Vagina (tissue), 2 donors: Measurements from ENCODE around the gene CRACDL. TPM values are rescaled to one million over a fixed set of nuclear protein-coding genes. Genes with fewer than 3 reads are reported as not detected.

ENCODE experiments used
- DNase-seq, 2 donors: peaks; one replicate each; pipeline ENCODE4 v3.0.0-alpha.2; 2017; ENCODE audit errors: extremely low spot score in 2 of 2
- H3K27ac ChIP-seq: fragments of 200-600 bp; sonication (generic); one replicate; pipeline ENCODE4 v1.5.1; 2019
- H3K27me3 ChIP-seq: fragments of 200-600 bp; sonication (generic); one replicate; pipeline ENCODE4 v1.5.1; 2019
- H3K36me3 ChIP-seq, 2 donors: fragments of 200-600 bp; sonication (generic); one replicate each; pipeline ENCODE4 v1.5.1; 2017 to 2019
- H3K4me1 ChIP-seq: fragments of 200-600 bp; sonication (generic); one replicate; pipeline ENCODE4 v1.5.1; 2019
- H3K4me3 ChIP-seq, 2 donors: fragments of 200-600 bp; sonication (generic); 1 replicate in 1 of 2; 2 replicates in 1 of 2; pipeline ENCODE4 v1.5.1; 2016 to 2019
- H3K9me3 ChIP-seq: fragments of 200-600 bp; sonication (generic); one replicate; pipeline ENCODE4 v1.5.1; 2019
- POLR2A ChIP-seq, 2 donors: fragments of 450-650 bp; IDR thresholded peaks; one replicate each; pipeline ENCODE4 v1.6.1; 2017; ENCODE audit warnings: antibody characterized with exemption in 2 of 2, mild to moderate bottlenecking in 2 of 2, moderate library complexity in 2 of 2
- POLR2AphosphoS5 ChIP-seq, 2 donors: sonication (generic); formaldehyde crosslinking; IDR thresholded peaks; one replicate each; pipeline ENCODE4 v1.9.0; 2017; ENCODE audit warnings: antibody characterized with exemption in 2 of 2, mild to moderate bottlenecking in 2 of 2, low read depth in 1 of 2; ENCODE audit not compliant: insufficient read depth in 1 of 2
- intact Hi-C: fragments of 100-400 bp; cut with DNase I; formaldehyde crosslinking; loops from one replicate; pipeline ENCODE4 v1.15.1; 2023
- total RNA-seq: library from RNA; depleted of rRNA; stranded (reverse); fragments of >200 nt; gene quantifications from one replicate; pipeline ENCODE4 v1.2.3, GENCODE V29; 2016
- TF ChIP-seq, protein P1 (sequence below), 3 experiments: fragments of 450-650 bp in 2 of 3; fragments of 200-600 bp in 1 of 3; sonication (generic) in 1 of 3; IDR thresholded peaks; one replicate each; pipeline ENCODE4 v1.5.1; 2017 to 2019; ENCODE audit warnings: antibody characterized with exemption in 3 of 3, mild to moderate bottlenecking in 2 of 3, moderate library complexity in 2 of 3

CRACDL gene
- total RNA-seq, 1 donor from 2014 or later: 6.4 TPM

DNA sequence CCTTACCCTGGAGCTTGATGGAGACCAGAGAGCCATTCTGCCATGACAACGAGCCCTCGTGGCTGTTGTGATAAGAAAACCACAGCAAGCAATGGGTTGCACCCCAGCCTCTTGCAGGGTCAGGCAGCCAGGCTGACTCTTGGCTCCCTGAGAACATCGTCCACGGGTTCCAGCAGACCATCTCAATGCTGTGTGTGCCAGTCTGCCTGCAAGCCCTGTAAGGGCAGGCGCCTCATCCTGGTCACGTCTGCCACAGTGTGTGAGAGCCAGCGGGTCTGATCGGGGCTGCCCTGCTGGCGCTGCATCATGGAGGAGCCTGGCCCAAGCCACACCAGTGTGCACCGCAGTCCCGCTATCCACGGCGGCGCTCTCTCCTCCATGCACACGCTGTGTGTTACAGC is 134.1 kb downstream of the CRACDL start:
- intact Hi-C loops: no loop called here
- TF ChIP-seq POLR2AphosphoS5 (IDR thresholded peaks at IDR 0.05; ENCODE audit: insufficient read depth in 1 of 2, low read depth in 1 of 2) (no peak), POLR2A (IDR thresholded peaks at IDR 0.05) (no peak)
- TF ChIP-seq, protein P1, sequence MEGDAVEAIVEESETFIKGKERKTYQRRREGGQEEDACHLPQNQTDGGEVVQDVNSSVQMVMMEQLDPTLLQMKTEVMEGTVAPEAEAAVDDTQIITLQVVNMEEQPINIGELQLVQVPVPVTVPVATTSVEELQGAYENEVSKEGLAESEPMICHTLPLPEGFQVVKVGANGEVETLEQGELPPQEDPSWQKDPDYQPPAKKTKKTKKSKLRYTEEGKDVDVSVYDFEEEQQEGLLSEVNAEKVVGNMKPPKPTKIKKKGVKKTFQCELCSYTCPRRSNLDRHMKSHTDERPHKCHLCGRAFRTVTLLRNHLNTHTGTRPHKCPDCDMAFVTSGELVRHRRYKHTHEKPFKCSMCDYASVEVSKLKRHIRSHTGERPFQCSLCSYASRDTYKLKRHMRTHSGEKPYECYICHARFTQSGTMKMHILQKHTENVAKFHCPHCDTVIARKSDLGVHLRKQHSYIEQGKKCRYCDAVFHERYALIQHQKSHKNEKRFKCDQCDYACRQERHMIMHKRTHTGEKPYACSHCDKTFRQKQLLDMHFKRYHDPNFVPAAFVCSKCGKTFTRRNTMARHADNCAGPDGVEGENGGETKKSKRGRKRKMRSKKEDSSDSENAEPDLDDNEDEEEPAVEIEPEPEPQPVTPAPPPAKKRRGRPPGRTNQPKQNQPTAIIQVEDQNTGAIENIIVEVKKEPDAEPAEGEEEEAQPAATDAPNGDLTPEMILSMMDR (IDR thresholded peaks at IDR 0.05): no peak
- no peaks in the 10 kb centered on the region for H3K27me3 ChIP-seq
- H3K27ac ChIP-seq: no peak overlapping the region
- DNase-seq: peak in 1 of 2 donors; percentile 78
- H3K36me3 ChIP-seq: no peaks in the 10 kb centered on the region
- no peak overlapping the region for H3K4me3 ChIP-seq
- no peaks in the 10 kb centered on the region for H3K4me1 ChIP-seq
- no peaks in the 10 kb centered on the region for H3K9me3 ChIP-seq

DNA sequence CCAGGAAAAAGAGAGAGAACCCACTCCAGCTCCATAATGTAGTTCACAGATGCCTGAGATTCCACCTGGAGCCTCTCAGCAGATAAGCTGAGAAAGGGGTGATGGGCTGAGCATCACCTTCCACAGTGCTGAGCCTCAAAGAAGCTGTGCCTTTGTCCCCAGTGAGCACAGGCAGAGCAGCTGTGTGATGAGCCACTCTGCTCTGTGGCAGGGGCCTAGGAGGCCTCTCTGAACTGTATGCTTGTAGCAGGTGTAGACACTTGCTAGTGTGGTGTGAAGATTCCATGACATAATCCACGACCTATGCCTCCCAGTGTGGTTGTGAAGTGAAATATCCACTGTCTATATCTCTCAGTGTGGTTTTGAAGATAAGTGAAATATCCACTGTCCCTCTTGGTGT is 134.7 kb downstream of the CRACDL start:
- Histone ChIP-seq H3K4me1 (no peaks in the 10 kb centered on the region), H3K9me3 (no peaks in the 10 kb centered on the region), H3K27me3 (no peaks in the 10 kb centered on the region), H3K4me3 (no peak overlapping the region), H3K36me3 (no peaks in the 10 kb centered on the region), H3K27ac (no peak overlapping the region)
- intact Hi-C loops: no loop called here
- TF ChIP-seq, protein P1 (IDR thresholded peaks at IDR 0.05): no peak
- TF ChIP-seq POLR2A (IDR thresholded peaks at IDR 0.05) (no peak), POLR2AphosphoS5 (IDR thresholded peaks at IDR 0.05; ENCODE audit: insufficient read depth in 1 of 2, low read depth in 1 of 2) (no peak)
- peak; percentile 49 to 89 for DNase-seq

DNA sequence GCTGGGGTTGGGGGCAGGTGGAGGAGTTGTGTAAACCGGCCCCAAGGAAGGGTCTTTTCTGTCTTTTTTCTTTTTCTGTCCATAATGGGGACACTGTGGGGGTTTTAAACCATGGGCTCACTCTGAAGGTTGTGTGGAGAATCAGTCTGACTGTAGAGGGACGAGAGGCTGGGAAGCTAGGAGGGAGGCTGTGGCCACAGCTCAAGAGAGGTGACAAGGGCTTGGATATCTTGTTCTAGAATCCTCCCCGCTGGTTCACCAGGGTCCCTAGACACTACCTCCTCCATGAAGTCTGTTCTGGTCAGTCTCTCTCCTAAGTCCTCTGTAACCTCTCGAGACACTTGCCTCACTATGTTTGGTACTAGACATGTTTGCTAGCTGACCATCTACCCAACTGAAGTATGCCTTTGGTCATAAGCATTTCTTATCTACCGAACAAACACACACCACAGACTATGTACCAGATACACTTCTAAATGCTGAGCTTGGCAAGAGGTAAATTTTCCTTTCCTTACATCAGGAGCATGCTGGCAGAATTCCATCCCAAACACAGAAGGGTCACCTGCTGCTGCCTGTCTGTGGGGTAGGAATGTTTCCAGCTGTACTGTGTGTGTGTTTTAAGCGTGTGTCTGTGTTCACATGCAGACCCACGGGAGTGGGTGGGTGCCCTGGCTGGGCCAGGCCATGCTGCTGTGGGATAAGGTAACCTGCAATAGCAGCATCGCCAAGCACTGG is 135.5 kb downstream of the CRACDL start:
- intact Hi-C loops: no loop called here
- no peak overlapping the region for H3K27ac ChIP-seq
- no peaks in the 10 kb centered on the region for H3K9me3 ChIP-seq
- H3K36me3 ChIP-seq: no peaks in the 10 kb centered on the region
- no peak overlapping the region for H3K4me3 ChIP-seq
- peak; percentile 58 to 80 for DNase-seq
- H3K27me3 ChIP-seq: no peaks in the 10 kb centered on the region
- TF ChIP-seq, protein P1 (IDR thresholded peaks at IDR 0.05): no peak
- TF ChIP-seq POLR2AphosphoS5 (IDR thresholded peaks at IDR 0.05; ENCODE audit: insufficient read depth in 1 of 2, low read depth in 1 of 2) (no peak), POLR2A (IDR thresholded peaks at IDR 0.05) (no peak)
- H3K4me1 ChIP-seq: no peaks in the 10 kb centered on the region

DNA sequence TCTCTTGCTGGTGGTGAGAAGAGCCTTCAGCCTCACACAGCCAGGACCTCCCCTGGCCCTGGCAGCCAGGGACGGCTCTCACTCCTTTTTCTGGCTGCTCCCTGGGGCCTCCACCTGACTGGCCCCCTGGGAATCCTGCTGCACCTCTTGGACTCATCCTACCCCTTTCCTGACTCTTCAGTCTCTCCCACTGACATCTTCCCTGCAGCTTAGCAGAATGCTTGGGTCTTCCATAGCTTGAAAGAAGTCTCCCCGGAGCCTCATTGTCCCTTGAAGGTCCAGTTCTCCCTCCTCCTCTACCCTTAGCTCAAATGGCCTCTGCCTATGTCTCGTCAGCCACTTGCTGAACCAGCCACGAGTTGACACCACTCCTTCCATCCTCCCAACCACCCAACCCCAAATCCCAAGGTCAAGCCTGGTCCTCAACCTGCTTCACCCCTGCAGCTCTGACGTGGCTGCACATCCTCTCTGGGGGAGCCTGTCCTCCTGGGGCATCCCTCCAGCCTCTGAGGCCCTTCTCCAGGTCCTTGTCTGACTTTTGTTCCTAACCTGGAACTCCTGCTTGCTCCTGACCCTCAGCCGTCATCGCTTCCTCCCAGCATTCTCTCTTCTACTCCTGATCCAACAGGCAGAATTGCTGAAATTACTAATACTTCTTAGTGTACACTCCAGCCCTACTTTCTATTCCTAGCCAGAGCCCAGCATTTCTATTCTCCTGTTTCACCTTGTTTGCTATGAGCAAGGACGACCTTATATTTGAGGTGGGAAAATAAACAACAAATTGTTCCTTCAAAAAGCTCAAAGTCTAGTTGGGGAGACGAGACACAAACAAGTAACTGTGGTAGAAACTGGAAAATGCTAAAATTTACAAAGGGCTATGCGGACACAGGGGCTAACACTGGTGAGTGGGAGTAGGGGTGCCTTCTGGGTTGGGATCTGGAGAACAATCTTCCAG is 136.4 kb downstream of the CRACDL start:
- intact Hi-C loops: no loop called here
- Histone ChIP-seq H3K27ac (no peak overlapping the region), H3K27me3 (no peaks in the 10 kb centered on the region), H3K9me3 (no peaks in the 10 kb centered on the region), H3K4me1 (no peaks in the 10 kb centered on the region), H3K36me3 (no peaks in the 10 kb centered on the region), H3K4me3 (no peak overlapping the region)
- DNase-seq: peak; percentile 55 to 84
- TF ChIP-seq POLR2A (IDR thresholded peaks at IDR 0.05) (no peak), POLR2AphosphoS5 (IDR thresholded peaks at IDR 0.05; ENCODE audit: insufficient read depth in 1 of 2, low read depth in 1 of 2) (no peak)
- TF ChIP-seq, protein P1 (IDR thresholded peaks at IDR 0.05): no peak
